ENCODE measurements around the gene FTCD.

Gene FTCD

GRCh38 chr21:46136739-46137349 lies 18.5 kb downstream of the FTCD start:
- no peak for DNase-seq

GRCh38 chr21:46135782-46136395 lies 19.5 kb downstream of the FTCD start:
- no peak for DNase-seq

GRCh38 chr21:46131838-46132651 lies 23.3 kb downstream of the FTCD start:
- no peak for DNase-seq

GRCh38 chr21:46131588-46131837 lies 23.9 kb downstream of the FTCD start:
- no peak for DNase-seq

- DNase-seq: no peak
These were observed 24.4 kb downstream of the FTCD start for GRCh38 chr21:46130831-46131587.

- no peak for DNase-seq
These were observed 25.3 kb downstream of the FTCD start for GRCh38 chr21:46129846-46130651.

- no peak for DNase-seq
These were observed 26.3 kb downstream of the FTCD start for GRCh38 chr21:46128933-46129571.

- no peak for DNase-seq
These were observed 27.1 kb downstream of the FTCD start for GRCh38 chr21:46128106-46128932.

GRCh38 chr21:46127239-46128105 lies 27.9 kb downstream of the FTCD start:
- no peak for DNase-seq

GRCh38 chr21:46126309-46127238 lies 28.8 kb downstream of the FTCD start:
- no peak for DNase-seq

- no peak for DNase-seq
These were observed 29.5 kb downstream of the FTCD start for GRCh38 chr21:46125846-46126301.

- no peak for DNase-seq
These were observed 30.2 kb downstream of the FTCD start for GRCh38 chr21:46124926-46125845.

GRCh38 chr21:46124083-46124925 lies 31.1 kb downstream of the FTCD start:
- DNase-seq: no peak

- no peak for DNase-seq
These were observed 32.4 kb downstream of the FTCD start for GRCh38 chr21:46122758-46123683.

GRCh38 chr21:46122237-46122671 lies 33.1 kb downstream of the FTCD start:
- no peak for DNase-seq
